Measurements from ENCODE around the gene FANCG. TPM values are rescaled to one million over a fixed set of nuclear protein-coding genes. Genes with fewer than 3 reads are reported as not detected.

The FANCG gene
- total and polyA plus RNA-seq, 4 donors: 7.2 to 20.6 (median 15.3) TPM

- Histone ChIP-seq H3K27ac (ENCODE audit: low read depth in 1 of 2, low read length in 1 of 2) (peak within 1 kb of the TSS; percentile 90 to 92), H3K36me3 (ENCODE audit: control insufficient read depth in 4 of 4, insufficient read depth in 4 of 4, low read length in 4 of 4) (no peaks in the 10 kb centered on the region), H3K4me1 (ENCODE audit: control insufficient read depth in 5 of 5, insufficient read depth in 5 of 5, low read length in 5 of 5) (peaks cover 14 to 38% (median 24%) of the 10 kb centered on the region in 5 donors), H3K27me3 (ENCODE audit: control insufficient read depth in 3 of 3, insufficient read depth in 3 of 3, low read length in 2 of 3) (no peaks in the 10 kb centered on the region), H3K4me3 (peak within 1 kb of the TSS; percentile 57), H3K9ac (ENCODE audit: insufficient read depth in 1 of 2, low read length in 2 of 2) (peak within 1 kb of the TSS in 1 of 2 donors; percentile 85), H3K9me3 (ENCODE audit: control insufficient read depth in 4 of 4, insufficient read depth in 3 of 4, low read length in 3 of 4) (no peaks in the 10 kb centered on the region)
- 0 to 1% methylated on average over 52 to 54 of the region's 54 CpGs for WGBS, 2 donors
- peak; percentile 99 for DNase-seq
- peak; percentile 60 for ATAC-seq (ENCODE audit: insufficient read depth, low FRiP score)
- TF ChIP-seq CTCF (IDR thresholded peaks at IDR 0.05; ENCODE audit: control extremely low read depth, extremely low read depth): no peak
These were observed 36.2 kb upstream of the FANCG start, which contains the start of gene ATOSB for GRCh38 chr9:35115680-35116538. ATOSB (minus strand) TSS chr9:35115862; CDS start chr9:35108274, 7,588 bp downstream.

- H3K27ac ChIP-seq (ENCODE audit: low read depth in 1 of 2, low read length in 1 of 2): peak overlapping the region; percentile 90 to 92
- H3K9me3 ChIP-seq (ENCODE audit: control insufficient read depth in 4 of 4, insufficient read depth in 3 of 4, low read length in 3 of 4): no peaks in the 10 kb centered on the region
- H3K27me3 ChIP-seq (ENCODE audit: control insufficient read depth in 3 of 3, insufficient read depth in 3 of 3, low read length in 2 of 3): no peaks in the 10 kb centered on the region
- no peak for TF ChIP-seq CTCF (IDR thresholded peaks at IDR 0.05; ENCODE audit: control extremely low read depth, extremely low read depth)
- DNase-seq (peak; percentile 28 to 53 (median 45)), ATAC-seq (ENCODE audit: insufficient read depth, low FRiP score) (no peak)
- 7 to 10% methylated on average over 12 of the region's 12 CpGs for WGBS, 2 donors
- peak overlapping the region; percentile 57 for H3K4me3 ChIP-seq
- H3K4me1 ChIP-seq (ENCODE audit: control insufficient read depth in 5 of 5, insufficient read depth in 5 of 5, low read length in 5 of 5): peaks cover 14 to 46% (median 29%) of the 10 kb centered on the region in 5 donors
- H3K36me3 ChIP-seq (ENCODE audit: control insufficient read depth in 4 of 4, insufficient read depth in 4 of 4, low read length in 4 of 4): no peaks in the 10 kb centered on the region
- peak overlapping the region in 1 of 2 donors; percentile 85 for H3K9ac ChIP-seq (ENCODE audit: insufficient read depth in 1 of 2, low read length in 2 of 2)
These were observed 35.3 kb upstream of the FANCG start for GRCh38 chr9:35114840-35115628.

- TF ChIP-seq CTCF (IDR thresholded peaks at IDR 0.05; ENCODE audit: control extremely low read depth, extremely low read depth): no peak
These were observed 34.5 kb upstream of the FANCG start for GRCh38 chr9:35114113-35114839.

More at GRCh38 chr9:35114113-35114839, 34.5 kb upstream of the FANCG start:
- peak overlapping the region; percentile 90 to 92 for H3K27ac ChIP-seq (ENCODE audit: low read depth in 1 of 2, low read length in 1 of 2)
- peak overlapping the region; percentile 57 for H3K4me3 ChIP-seq
- ATAC-seq (ENCODE audit: insufficient read depth, low FRiP score) (peak; percentile 2), DNase-seq (peak; percentile 90 to 94 (median 93))
- H3K9ac ChIP-seq (ENCODE audit: insufficient read depth in 1 of 2, low read length in 2 of 2): peak overlapping the region in 1 of 2 donors; percentile 85
- WGBS, 2 donors: 2 to 4% methylated on average over 5 of the region's 5 CpGs
- H3K9me3 ChIP-seq (ENCODE audit: control insufficient read depth in 4 of 4, insufficient read depth in 3 of 4, low read length in 3 of 4): no peaks in the 10 kb centered on the region
- peaks cover 14 to 48% (median 32%) of the 10 kb centered on the region in 5 donors for H3K4me1 ChIP-seq (ENCODE audit: control insufficient read depth in 5 of 5, insufficient read depth in 5 of 5, low read length in 5 of 5)
- no peaks in the 10 kb centered on the region for H3K36me3 ChIP-seq (ENCODE audit: control insufficient read depth in 4 of 4, insufficient read depth in 4 of 4, low read length in 4 of 4)
- H3K27me3 ChIP-seq (ENCODE audit: control insufficient read depth in 3 of 3, insufficient read depth in 3 of 3, low read length in 2 of 3): no peaks in the 10 kb centered on the region

Measured in lung (tissue), 12 donors.